Caco-2 (cell line): Measurements from ENCODE around the gene FAM9C. TPM values are rescaled to one million over a fixed set of nuclear protein-coding genes. Genes with fewer than 3 reads are reported as not detected.
"Not testable (repeated sequence)": the region's sequence is repeated elsewhere in the genome, so short reads cannot be mapped to it uniquely, and the experiment has no call there.

Experiments used
- BruUV-seq: library from RNA; stranded (reverse); fragments of 400-500 nt; replicated peaks from 2 replicates; lab custom pipeline; 2021; lab: Mats Ljungman, UMichigan
- CTCF ChIA-PET: fragments of 300-600 bp; sonication (Branson Sonifier 250); formaldehyde crosslinking; loops from one replicate; lab custom pipeline; 2022; ENCODE audit warnings: antibody characterized with exemption; lab: Charles Lee
- POLR2A ChIA-PET: fragments of 300-600 bp; sonication (Branson Sonifier 250); formaldehyde crosslinking; loops from one replicate; lab custom pipeline; 2022; ENCODE audit warnings: antibody characterized with exemption; lab: Charles Lee
- DNase-seq, 2 experiments: peaks; one replicate each; pipeline versions ENCODE4 v3.0.0 to v3.0.0-alpha.2; 2020 to 2022
- H3K27me3 ChIP-seq: replicated peaks from 2 replicates; pipeline ENCODE4 v1.6.0; 2011; ENCODE audit warnings: low read length; ENCODE audit not compliant: control insufficient read depth, insufficient read depth
- H3K36me3 ChIP-seq: 2 replicates; pipeline ENCODE4 v1.5.1; 2011; ENCODE audit warnings: low read length; ENCODE audit not compliant: control insufficient read depth, insufficient read depth
- H3K4me1 ChIP-seq: fragments of 250-450 bp; sonication (Bioruptor Pico); 2 replicates; pipeline ENCODE4 v1.5.1; 2020; ENCODE audit warnings: mild to moderate bottlenecking
- H3K4me3 ChIP-seq: 2 replicates; pipeline ENCODE4 v1.5.1; 2011; ENCODE audit warnings: low read depth, mild to moderate bottlenecking, control low read depth, low read length
- H3K9me3 ChIP-seq: fragments of 250-450 bp; sonication (Bioruptor Pico); 2 replicates; pipeline ENCODE4 v1.5.1; 2020; ENCODE audit warnings: mild to moderate bottlenecking, moderate library complexity
- H3K27ac Mint-ChIP-seq: one replicate; pipeline ENCODE4 v1.8.0; 2022; ENCODE audit warnings: mixed read lengths; ENCODE audit not compliant: unreplicated experiment
- H3K27me3 Mint-ChIP-seq: one replicate; pipeline ENCODE4 v1.8.0; 2022; ENCODE audit warnings: mixed read lengths; ENCODE audit not compliant: insufficient read depth, unreplicated experiment
- H3K36me3 Mint-ChIP-seq: one replicate; pipeline ENCODE4 v1.8.0; 2022; ENCODE audit warnings: mild to moderate bottlenecking, mixed read lengths; ENCODE audit not compliant: insufficient read depth, unreplicated experiment
- H3K4me1 Mint-ChIP-seq: one replicate; pipeline ENCODE4 v1.8.0; 2022; ENCODE audit warnings: low read depth, mixed read lengths; ENCODE audit not compliant: unreplicated experiment
- H3K4me3 Mint-ChIP-seq: one replicate; pipeline ENCODE4 v1.8.0; 2022; ENCODE audit warnings: mild to moderate bottlenecking, moderate library complexity, mixed read lengths; ENCODE audit not compliant: unreplicated experiment
- H3K9me3 Mint-ChIP-seq: one replicate; pipeline ENCODE4 v1.8.0; 2022; ENCODE audit warnings: mixed read lengths; ENCODE audit not compliant: unreplicated experiment
- CTCF ChIP-seq, 2 experiments: fragments of 200-600 bp in 1 of 2; IDR thresholded peaks; 1 replicate in 1 of 2; 2 replicates in 1 of 2; pipeline versions ENCODE4 v1.5.1 to v1.8.0; 2011 to 2022; ENCODE audit warnings: antibody characterized with exemption in 1 of 2, control low read depth in 1 of 2, inconsistent platforms in 1 of 2, low read depth in 1 of 2, low read length in 1 of 2, mild to moderate bottlenecking in 1 of 2, moderate library complexity in 1 of 2; ENCODE audit not compliant: insufficient read depth in 1 of 2, severe bottlenecking in 1 of 2, unreplicated experiment in 1 of 2
- intact Hi-C: fragments of 100-400 bp; cut with micrococcal nuclease; formaldehyde crosslinking; loops from one replicate; pipeline ENCODE4 v1.10.0; 2022; ENCODE audit not compliant: unreplicated experiment
- total RNA-seq: library from RNA; stranded (reverse); gene quantifications from 2 replicates; pipeline ENCODE4 v1.2.3, GENCODE V29; 2022

The FAM9C gene
- total RNA-seq, 1 experiment from 2014 or later: not detected

DNA sequence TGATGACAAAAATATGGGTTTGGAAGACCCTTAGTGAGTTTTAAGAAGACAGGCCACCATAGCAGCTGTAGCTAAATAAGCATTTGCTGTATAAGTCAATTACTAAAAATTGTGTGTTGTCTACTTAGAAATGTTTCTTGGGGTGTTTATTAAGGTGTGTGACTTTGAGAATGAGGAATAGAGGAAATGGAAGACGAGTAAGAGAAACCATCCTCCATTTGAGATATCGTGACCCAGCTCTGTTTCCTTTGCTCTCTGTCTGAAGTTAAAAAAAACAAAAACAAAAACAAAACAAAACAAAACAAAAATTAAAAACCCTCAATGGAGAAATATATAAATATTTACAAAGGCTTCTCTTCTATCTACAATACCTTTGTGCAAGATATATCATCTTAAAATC lies 41.7 kb upstream of the FAM9C start:
- CTCF ChIA-PET: no interaction called here
- no TSS peak for BruUV-seq
- Mint-ChIP-seq H3K27ac (no peak overlapping the region), H3K9me3 (no peaks in the 10 kb centered on the region), H3K36me3 (no peaks in the 10 kb centered on the region), H3K27me3 (no peaks in the 10 kb centered on the region), H3K4me1 (no peaks in the 10 kb centered on the region), H3K4me3 (no peak overlapping the region)
- Histone ChIP-seq H3K36me3 (no peaks in the 10 kb centered on the region), H3K9me3 (no peaks in the 10 kb centered on the region), H3K4me1 (no peaks in the 10 kb centered on the region), H3K27me3 (no peaks in the 10 kb centered on the region), H3K4me3 (no peak overlapping the region)
- DNase-seq: no peak
- intact Hi-C loops: no loop called here
- POLR2A ChIA-PET: no interaction called here
- TF ChIP-seq CTCF (IDR thresholded peaks at IDR 0.05; ENCODE audit: insufficient read depth in 1 of 2, low read depth in 1 of 2, low read length in 1 of 2, severe bottlenecking in 1 of 2, unreplicated experiment in 1 of 2): no peak

DNA sequence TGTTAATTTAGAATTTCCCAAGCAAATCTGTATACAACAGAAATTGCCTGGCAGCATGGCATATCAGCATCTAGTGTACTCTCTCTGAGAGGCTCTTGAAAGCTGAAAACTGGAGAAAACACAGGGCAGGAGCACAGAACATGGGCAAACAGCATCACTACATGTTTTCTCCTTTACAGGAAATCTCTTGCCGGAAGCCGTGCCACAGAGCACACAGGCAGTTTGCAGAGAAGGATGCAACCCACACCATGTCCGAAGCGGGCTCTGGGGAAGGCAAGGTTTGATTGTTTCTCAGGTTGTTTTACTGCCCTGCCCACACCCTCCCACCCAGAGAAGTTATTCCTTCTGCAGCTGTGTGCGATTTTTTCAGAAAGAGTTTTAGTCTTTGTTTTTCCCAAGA lies 41.1 kb upstream of the FAM9C start:
- no peaks in the 10 kb centered on the region for H3K4me1 ChIP-seq
- DNase-seq: no peak
- ChIA-PET POLR2A (no interaction called here), CTCF (no interaction called here)
- TF ChIP-seq CTCF (IDR thresholded peaks at IDR 0.05; ENCODE audit: insufficient read depth in 1 of 2, low read depth in 1 of 2, low read length in 1 of 2, severe bottlenecking in 1 of 2, unreplicated experiment in 1 of 2): no peak
- Mint-ChIP-seq H3K36me3 (no peaks in the 10 kb centered on the region), H3K4me1 (no peaks in the 10 kb centered on the region), H3K27me3 (no peaks in the 10 kb centered on the region), H3K9me3 (no peaks in the 10 kb centered on the region), H3K27ac (no peak overlapping the region), H3K4me3 (no peak overlapping the region)
- H3K4me3 ChIP-seq: no peak overlapping the region
- H3K9me3 ChIP-seq: no peaks in the 10 kb centered on the region
- H3K36me3 ChIP-seq: no peaks in the 10 kb centered on the region
- no TSS peak for BruUV-seq
- H3K27me3 ChIP-seq: no peaks in the 10 kb centered on the region
- intact Hi-C loops: no loop called here

DNA sequence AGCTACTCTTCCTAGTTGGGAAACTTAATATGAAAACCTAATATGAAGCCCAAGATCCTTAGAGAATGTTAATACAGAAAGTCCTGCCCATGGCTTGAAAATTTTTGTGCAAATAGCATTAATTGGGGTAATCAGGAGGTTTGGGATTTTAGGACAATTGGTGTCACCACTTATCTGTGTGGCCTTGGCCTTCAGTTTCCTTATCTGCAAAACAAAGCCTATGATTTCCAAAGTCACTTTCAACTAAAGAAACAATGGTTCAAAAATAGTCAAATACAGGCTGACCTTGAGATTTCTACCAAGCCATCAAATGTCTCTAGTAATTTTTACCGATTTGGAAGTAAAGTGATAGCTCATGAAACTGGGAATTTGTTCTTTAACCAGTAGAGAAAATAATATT lies 40.2 kb upstream of the FAM9C start:
- no peaks in the 10 kb centered on the region for H3K9me3 ChIP-seq
- H3K4me1 Mint-ChIP-seq: no peaks in the 10 kb centered on the region
- H3K27me3 ChIP-seq: no peaks in the 10 kb centered on the region
- no peak for DNase-seq
- POLR2A ChIA-PET: no interaction called here
- no peaks in the 10 kb centered on the region for H3K9me3 Mint-ChIP-seq
- no peak overlapping the region for H3K27ac Mint-ChIP-seq
- H3K4me1 ChIP-seq: no peaks in the 10 kb centered on the region
- no TSS peak for BruUV-seq
- intact Hi-C loops: no loop called here
- no peak overlapping the region for H3K4me3 Mint-ChIP-seq
- H3K27me3 Mint-ChIP-seq: no peaks in the 10 kb centered on the region
- CTCF ChIA-PET: no interaction called here
- TF ChIP-seq CTCF (IDR thresholded peaks at IDR 0.05; ENCODE audit: insufficient read depth in 1 of 2, low read depth in 1 of 2, low read length in 1 of 2, severe bottlenecking in 1 of 2, unreplicated experiment in 1 of 2): no peak
- H3K4me3 ChIP-seq: no peak overlapping the region
- no peaks in the 10 kb centered on the region for H3K36me3 ChIP-seq
- no peaks in the 10 kb centered on the region for H3K36me3 Mint-ChIP-seq

DNA sequence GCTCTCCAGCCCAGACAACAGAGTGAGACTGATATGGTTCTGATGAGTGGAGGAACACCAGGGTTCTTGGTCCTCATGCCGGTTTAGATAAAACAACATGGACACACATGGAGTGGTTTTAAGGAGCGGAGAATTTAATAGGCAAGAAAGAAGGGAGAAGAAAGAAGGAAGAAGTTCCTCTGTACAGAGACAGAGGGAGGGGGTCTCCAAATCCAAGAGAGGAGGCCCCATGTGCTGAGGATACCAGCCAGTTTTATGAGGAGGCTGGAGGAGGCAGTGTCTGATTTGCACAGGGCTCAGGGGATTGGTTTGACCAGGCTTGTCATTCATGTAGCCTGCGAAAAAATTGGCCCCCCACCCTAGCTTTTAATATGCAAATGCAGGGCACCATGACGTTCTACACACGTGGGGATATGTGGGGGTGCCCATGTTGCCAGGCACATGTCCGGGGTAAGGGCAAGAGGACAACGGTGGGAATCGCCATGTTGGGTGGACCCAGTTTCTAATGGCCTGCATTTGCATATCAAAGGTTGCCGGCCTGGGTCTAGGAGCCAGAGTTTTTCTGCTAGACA lies 39.4 kb upstream of the FAM9C start:
- H3K9me3 Mint-ChIP-seq, H3K27me3 ChIP-seq, BruUV-seq, H3K4me1 ChIP-seq, DNase-seq, CTCF ChIA-PET, H3K4me3 Mint-ChIP-seq, H3K4me1 Mint-ChIP-seq, H3K27ac Mint-ChIP-seq, H3K4me3 ChIP-seq, H3K36me3 Mint-ChIP-seq, H3K36me3 ChIP-seq, intact Hi-C loops, POLR2A ChIA-PET, H3K27me3 Mint-ChIP-seq, H3K9me3 ChIP-seq: not testable (repeated sequence)
